Testis (tissue), 3 donors: ENCODE results near the gene PTAFR. TPM values are rescaled to one million over a fixed set of nuclear protein-coding genes. Genes with fewer than 3 reads are reported as not detected.

Source experiments
- DNase-seq: peaks from one replicate; pipeline ENCODE4 v3.0.0-alpha.2; 2019
- H3K27ac ChIP-seq, 2 donors: fragments of 200-600 bp; sonication (generic); one replicate each; pipeline ENCODE4 v1.5.1; 2019
- H3K27me3 ChIP-seq: fragments of 200-600 bp; sonication (generic); one replicate; pipeline ENCODE4 v1.5.1; 2019
- H3K36me3 ChIP-seq: fragments of 200-600 bp; sonication (generic); one replicate; pipeline ENCODE4 v1.5.1; 2017; ENCODE audit warnings: low read depth; ENCODE audit errors: missing control alignments
- H3K4me1 ChIP-seq: fragments of 200-600 bp; sonication (generic); one replicate; pipeline ENCODE4 v1.5.1; 2019
- H3K4me3 ChIP-seq, 2 donors: fragments of 200-600 bp; sonication (generic); one replicate each; pipeline ENCODE4 v1.5.1; 2017 to 2019
- H3K9me3 ChIP-seq: fragments of 200-600 bp; sonication (generic); one replicate; pipeline ENCODE4 v1.5.1; 2017
- POLR2A ChIP-seq: fragments of 450-650 bp; IDR thresholded peaks from one replicate; pipeline ENCODE4 v1.6.1; 2017; ENCODE audit warnings: antibody characterized with exemption, mild to moderate bottlenecking, moderate library complexity
- WGBS, 2 donors: methylation state at CpG; one replicate each; pipeline ENCODE4 v1.1.5; 2018; 5-methylcytosine and 5-hydroxymethylcytosine counted together
- intact Hi-C: fragments of 100-400 bp; cut with DNase I; formaldehyde crosslinking; loops from one replicate; pipeline ENCODE4 v1.15.1; 2023; ENCODE audit warnings: low total_unique reads
- polyA plus RNA-seq: library from polyadenylated mRNA; stranded (reverse); fragments of 350-450 nt; fragmentation: Illumina TruSeq; extraction: RNeasy Lipid Tissue Mini Kit (QIAGEN cat#74804); gene quantifications from one replicate; pipeline ENCODE4 v1.2.3, GENCODE V29; 2014; ENCODE audit warnings: low read depth, low replicate concordance; ENCODE audit not compliant: insufficient read depth
- total RNA-seq, 2 donors: library from RNA; depleted of rRNA; stranded (reverse); fragments of >200 nt; gene quantifications; one replicate each; pipeline ENCODE4 v1.2.3, GENCODE V29; 2016
- TF ChIP-seq, protein P1 (sequence below), 3 experiments: fragments of 450-650 bp in 2 of 3; fragments of 200-600 bp in 1 of 3; sonication (generic) in 1 of 3; IDR thresholded peaks; one replicate each; pipeline ENCODE4 v1.5.1; 2016 to 2019; ENCODE audit warnings: antibody characterized with exemption in 3 of 3, mild to moderate bottlenecking in 2 of 3, moderate library complexity in 1 of 3

PTAFR gene
- total and polyA plus RNA-seq, 3 donors from 2014 or later = 0.94 to 4.9 (median 1.7) TPM

DNA sequence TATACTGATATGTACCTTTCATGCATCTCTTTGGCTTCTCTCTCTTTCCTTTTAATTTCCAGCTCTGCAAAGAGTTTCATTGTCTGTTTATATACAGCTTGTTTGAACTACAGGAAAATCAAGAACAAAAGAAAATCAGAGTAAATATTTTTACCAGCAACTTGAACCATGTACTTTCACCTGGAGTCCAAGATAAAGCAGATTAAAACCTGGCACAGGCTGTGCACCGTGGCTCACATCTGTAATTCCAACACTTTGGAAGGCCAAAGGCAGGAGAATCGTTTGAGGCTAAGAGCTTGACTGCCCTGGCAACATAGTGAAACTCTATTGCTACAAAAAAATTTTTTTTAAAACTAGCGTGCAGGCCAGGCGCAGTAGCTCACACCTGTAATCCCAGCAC, 28.8 kb upstream of the PTAFR start:
- WGBS, 2 donors = 79 to 82% methylated on average over 4 of the region's 4 CpGs
- intact Hi-C loops = loop anchor here (10.0 kb wide), 1 partner anchor 110 kb away; no protein-coding TSS in a partner anchor
- no peak for DNase-seq

GRCh38 chr1:28200234-28200873, 23.9 kb upstream of the PTAFR start:
- intact Hi-C loops = loop anchor here (10.0 kb wide), 1 partner anchor 106 kb away; no protein-coding TSS in a partner anchor
- H3K9me3 ChIP-seq = no peaks in the 10 kb centered on the region
- TF ChIP-seq POLR2A = no peak
- TF ChIP-seq, protein P1, sequence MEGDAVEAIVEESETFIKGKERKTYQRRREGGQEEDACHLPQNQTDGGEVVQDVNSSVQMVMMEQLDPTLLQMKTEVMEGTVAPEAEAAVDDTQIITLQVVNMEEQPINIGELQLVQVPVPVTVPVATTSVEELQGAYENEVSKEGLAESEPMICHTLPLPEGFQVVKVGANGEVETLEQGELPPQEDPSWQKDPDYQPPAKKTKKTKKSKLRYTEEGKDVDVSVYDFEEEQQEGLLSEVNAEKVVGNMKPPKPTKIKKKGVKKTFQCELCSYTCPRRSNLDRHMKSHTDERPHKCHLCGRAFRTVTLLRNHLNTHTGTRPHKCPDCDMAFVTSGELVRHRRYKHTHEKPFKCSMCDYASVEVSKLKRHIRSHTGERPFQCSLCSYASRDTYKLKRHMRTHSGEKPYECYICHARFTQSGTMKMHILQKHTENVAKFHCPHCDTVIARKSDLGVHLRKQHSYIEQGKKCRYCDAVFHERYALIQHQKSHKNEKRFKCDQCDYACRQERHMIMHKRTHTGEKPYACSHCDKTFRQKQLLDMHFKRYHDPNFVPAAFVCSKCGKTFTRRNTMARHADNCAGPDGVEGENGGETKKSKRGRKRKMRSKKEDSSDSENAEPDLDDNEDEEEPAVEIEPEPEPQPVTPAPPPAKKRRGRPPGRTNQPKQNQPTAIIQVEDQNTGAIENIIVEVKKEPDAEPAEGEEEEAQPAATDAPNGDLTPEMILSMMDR (IDR thresholded peaks at IDR 0.05) = no peak
- H3K4me1 ChIP-seq = no peaks in the 10 kb centered on the region
- no peak for DNase-seq
- H3K4me3 ChIP-seq = no peak overlapping the region
- no peak overlapping the region for H3K27ac ChIP-seq
- no peaks in the 10 kb centered on the region for H3K27me3 ChIP-seq
- 95 to 96% methylated on average over 6 of the region's 6 CpGs for WGBS, 2 donors
- no peaks in the 10 kb centered on the region for H3K36me3 ChIP-seq

More for the DNA sequence above, 28.8 kb upstream of the PTAFR start:
- H3K4me3 ChIP-seq = no peak overlapping the region
- H3K4me1 ChIP-seq = no peaks in the 10 kb centered on the region
- H3K27me3 ChIP-seq = no peaks in the 10 kb centered on the region
- H3K9me3 ChIP-seq = no peaks in the 10 kb centered on the region
- TF ChIP-seq, protein P1 (IDR thresholded peaks at IDR 0.05) = no peak
- no peak for TF ChIP-seq POLR2A
- H3K36me3 ChIP-seq = no peaks in the 10 kb centered on the region
- H3K27ac ChIP-seq = no peak overlapping the region

DNA sequence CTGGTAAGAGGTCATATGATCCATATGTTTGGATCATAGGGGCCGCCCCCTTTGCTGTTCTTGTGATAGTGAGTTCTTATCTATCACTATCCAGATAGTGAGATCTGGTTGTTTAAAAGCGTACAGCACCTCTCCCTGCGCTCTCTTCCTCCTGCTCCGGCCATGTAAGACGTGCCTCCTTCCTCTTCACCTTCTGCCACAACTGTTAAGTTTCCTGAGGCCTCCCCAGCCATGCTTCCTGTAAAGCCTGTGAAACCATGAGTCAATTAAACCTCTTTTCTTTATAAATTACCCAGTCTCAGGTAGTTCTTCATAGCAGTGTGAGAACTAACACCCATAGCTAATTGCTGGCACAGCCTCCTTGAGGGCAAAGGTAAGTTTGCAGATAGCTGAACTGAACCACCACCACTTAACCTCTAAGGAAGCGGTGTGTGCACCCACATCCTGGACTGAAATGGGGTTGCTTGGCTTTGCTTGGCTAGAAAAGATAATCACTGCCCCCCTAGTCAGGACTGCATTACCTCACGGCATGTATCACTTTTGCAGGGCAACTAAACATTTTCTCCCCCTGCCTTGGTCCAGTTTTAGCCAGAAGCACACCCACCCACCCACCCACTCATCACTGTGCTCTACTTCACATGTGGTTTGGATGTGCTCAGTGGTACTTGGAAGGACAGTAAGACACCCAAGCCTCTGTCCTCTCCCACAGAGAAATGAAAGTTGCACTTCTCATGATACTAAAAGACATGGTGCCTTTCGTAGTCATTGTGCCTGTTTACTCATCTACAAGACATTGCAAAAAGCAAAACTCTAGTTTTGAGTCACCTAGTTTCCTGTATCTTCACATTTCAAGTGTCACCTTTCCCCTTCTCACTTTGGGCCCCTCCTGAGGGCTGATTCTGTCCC, 23.1 kb upstream of the PTAFR start:
- H3K4me3 ChIP-seq = no peak overlapping the region
- H3K4me1 ChIP-seq = no peaks in the 10 kb centered on the region
- no peak overlapping the region for H3K27ac ChIP-seq
- H3K9me3 ChIP-seq = no peaks in the 10 kb centered on the region
- TF ChIP-seq, protein P1 (IDR thresholded peaks at IDR 0.05) = no peak
- TF ChIP-seq POLR2A = no peak
- intact Hi-C loops = loop anchor here (10.0 kb wide), 1 partner anchor 105 kb away; no protein-coding TSS in a partner anchor
- H3K27me3 ChIP-seq = no peaks in the 10 kb centered on the region
- WGBS, 2 donors = 87 to 90% methylated on average over 8 of the region's 8 CpGs
- no peak for DNase-seq
- H3K36me3 ChIP-seq = no peaks in the 10 kb centered on the region

DNA sequence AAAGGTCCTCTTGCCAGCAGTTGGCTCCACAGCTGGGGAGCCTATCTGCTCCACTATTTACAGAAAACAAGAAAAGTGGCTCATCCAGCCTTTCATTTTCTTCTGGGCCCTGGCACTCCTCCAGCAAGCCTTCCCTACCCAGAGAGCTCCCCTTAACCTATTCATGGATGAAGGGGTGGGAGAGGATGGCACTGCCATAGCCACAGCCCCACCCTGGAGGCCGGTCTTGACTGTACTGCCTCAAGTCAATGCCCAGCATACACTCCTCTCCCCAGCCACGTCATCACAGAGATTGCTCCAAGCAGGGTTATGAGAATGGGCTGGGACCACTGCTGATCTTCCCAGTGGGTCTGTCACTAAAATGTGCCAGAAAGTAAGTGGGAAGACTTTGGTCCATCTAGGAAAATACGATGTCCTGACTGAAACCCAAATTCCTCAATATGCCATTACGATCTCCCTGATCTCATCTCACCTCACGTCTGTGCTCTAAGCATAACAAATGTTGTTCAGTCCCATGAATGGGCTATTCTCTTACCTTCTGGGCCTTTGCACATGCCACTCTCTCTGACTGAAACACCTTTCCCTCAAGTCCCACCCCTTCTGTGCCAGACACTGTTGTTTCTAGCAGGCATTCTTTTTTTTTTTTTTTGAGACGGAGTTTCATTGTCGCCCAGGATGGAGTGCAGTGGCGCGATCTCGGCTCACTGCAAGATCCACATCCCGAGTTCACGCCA, 21.4 kb upstream of the PTAFR start:
- Histone ChIP-seq H3K4me1 (no peaks in the 10 kb centered on the region), H3K27ac (no peak overlapping the region), H3K36me3 (no peaks in the 10 kb centered on the region), H3K27me3 (no peaks in the 10 kb centered on the region), H3K4me3 (no peak overlapping the region), H3K9me3 (no peaks in the 10 kb centered on the region)
- WGBS, 2 donors = 93 to 95% methylated on average over 12 of the region's 12 CpGs
- DNase-seq = no peak
- intact Hi-C loops = no loop called here
- TF ChIP-seq, protein P1 (IDR thresholded peaks at IDR 0.05) = no peak
- TF ChIP-seq POLR2A = no peak
